Epithelial cell of esophagus (primary cell): ENCODE results near the gene C1D.

Experiments used
- DNase-seq: peaks from one replicate; pipeline ENCODE4 v3.0.0; 2010; ENCODE audit warnings: low read depth
- H3K4me3 ChIP-seq: 2 replicates; pipeline ENCODE4 v1.5.1; 2011; ENCODE audit warnings: mild to moderate bottlenecking, low read length, control low read depth
- TF ChIP-seq, protein P1 (sequence below): IDR thresholded peaks from 2 replicates; pipeline ENCODE4 v1.5.1; 2011; ENCODE audit warnings: low read depth, mild to moderate bottlenecking, low read length, control low read depth, inconsistent platforms; ENCODE audit not compliant: insufficient read depth; ENCODE audit errors: missing control alignments

C1D gene

GRCh38 chr2:68039317-68039716, 23.5 kb downstream of the C1D start:
- H3K4me3 ChIP-seq, result no peak overlapping the region
- DNase-seq, result no peak
- TF ChIP-seq, protein P1, sequence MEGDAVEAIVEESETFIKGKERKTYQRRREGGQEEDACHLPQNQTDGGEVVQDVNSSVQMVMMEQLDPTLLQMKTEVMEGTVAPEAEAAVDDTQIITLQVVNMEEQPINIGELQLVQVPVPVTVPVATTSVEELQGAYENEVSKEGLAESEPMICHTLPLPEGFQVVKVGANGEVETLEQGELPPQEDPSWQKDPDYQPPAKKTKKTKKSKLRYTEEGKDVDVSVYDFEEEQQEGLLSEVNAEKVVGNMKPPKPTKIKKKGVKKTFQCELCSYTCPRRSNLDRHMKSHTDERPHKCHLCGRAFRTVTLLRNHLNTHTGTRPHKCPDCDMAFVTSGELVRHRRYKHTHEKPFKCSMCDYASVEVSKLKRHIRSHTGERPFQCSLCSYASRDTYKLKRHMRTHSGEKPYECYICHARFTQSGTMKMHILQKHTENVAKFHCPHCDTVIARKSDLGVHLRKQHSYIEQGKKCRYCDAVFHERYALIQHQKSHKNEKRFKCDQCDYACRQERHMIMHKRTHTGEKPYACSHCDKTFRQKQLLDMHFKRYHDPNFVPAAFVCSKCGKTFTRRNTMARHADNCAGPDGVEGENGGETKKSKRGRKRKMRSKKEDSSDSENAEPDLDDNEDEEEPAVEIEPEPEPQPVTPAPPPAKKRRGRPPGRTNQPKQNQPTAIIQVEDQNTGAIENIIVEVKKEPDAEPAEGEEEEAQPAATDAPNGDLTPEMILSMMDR, result no peak

- no peak overlapping the region for H3K4me3 ChIP-seq
- TF ChIP-seq, protein P1, result no peak
- DNase-seq, result no peak
Measured at GRCh38 chr2:68032702-68033101, 30.1 kb downstream of the C1D start.

- H3K4me3 ChIP-seq, result no peak overlapping the region
- peak; percentile 71 for DNase-seq
- TF ChIP-seq, protein P1, result peak; percentile 59
Measured at GRCh38 chr2:68031542-68032160, 31.2 kb downstream of the C1D start.

DNA sequence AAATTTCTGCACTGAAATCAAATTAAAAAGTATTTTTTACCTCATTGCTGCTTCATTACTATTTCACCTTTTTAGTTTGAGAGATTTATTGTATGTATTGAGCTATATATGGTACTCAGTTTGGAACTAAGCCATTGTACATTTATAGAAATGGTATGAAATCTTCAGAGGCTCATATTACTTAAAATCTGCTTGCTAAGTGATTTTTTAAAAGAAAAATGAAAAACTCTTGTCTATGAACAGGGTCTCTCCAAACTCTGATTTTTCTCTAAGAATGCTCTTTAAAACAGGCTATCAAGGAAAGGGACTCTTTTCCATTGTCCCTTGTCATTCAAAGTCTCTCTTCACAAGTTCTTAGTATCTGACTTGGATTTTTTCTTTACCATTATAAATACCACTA, 31.8 kb downstream of the C1D start:
- no peak overlapping the region for H3K4me3 ChIP-seq
- DNase-seq, result no peak
- TF ChIP-seq, protein P1, result no peak

GRCh38 chr2:68030529-68030928, 32.3 kb downstream of the C1D start:
- H3K4me3 ChIP-seq, result no peak overlapping the region
- DNase-seq, result no peak
- TF ChIP-seq, protein P1, result no peak

- DNase-seq, result no peak
- H3K4me3 ChIP-seq, result no peak overlapping the region
- TF ChIP-seq, protein P1, result no peak
Measured at GRCh38 chr2:68027959-68028358, 34.8 kb downstream of the C1D start.

GRCh38 chr2:68024450-68024849, 38.4 kb downstream of the C1D start:
- TF ChIP-seq, protein P1, result no peak
- no peak overlapping the region for H3K4me3 ChIP-seq
- no peak for DNase-seq
